Activated CD4-positive, alpha-beta memory T cell treated with anti-CD3 and anti-CD28 coated beads, Interleukin-2, amount 10 ng/mL, durations not matched to agents 7 days and 5 days (primary cell): ENCODE data around the gene AKNA. TPM values are rescaled to one million over a fixed set of nuclear protein-coding genes. Genes with fewer than 3 reads are reported as not detected.
A peak's percentile ranks its signal among the peaks of the same experiment; 100 is the strongest.

Experiments used
- CTCF ChIA-PET: fragments of 350-600 bp; sonication (Branson Sonifier 250); formaldehyde crosslinking; loops from one replicate; lab custom pipeline; 2021; ENCODE audit warnings: antibody characterized with exemption, inconsistent platforms; lab: Charles Lee
- POLR2A ChIA-PET: fragments of 350-600 bp; sonication (Branson Sonifier 250); formaldehyde crosslinking; loops from one replicate; lab custom pipeline; 2021; ENCODE audit warnings: antibody characterized with exemption; lab: Charles Lee
- DNase-seq: peaks from one replicate; pipeline ENCODE4 v3.0.0-alpha.2; 2020
- H3K27ac Mint-ChIP-seq: one replicate; pipeline ENCODE4 v1.8.0; 2021; ENCODE audit warnings: mild to moderate bottlenecking, mixed read lengths
- H3K27me3 Mint-ChIP-seq: one replicate; pipeline ENCODE4 v1.8.0; 2021; ENCODE audit warnings: mixed read lengths
- H3K36me3 Mint-ChIP-seq: one replicate; pipeline ENCODE4 v1.8.0; 2021; ENCODE audit warnings: low read depth, mixed read lengths
- H3K4me1 Mint-ChIP-seq: one replicate; pipeline ENCODE4 v1.8.0; 2021; ENCODE audit warnings: mixed read lengths
- H3K4me3 Mint-ChIP-seq: one replicate; pipeline ENCODE4 v1.8.0; 2021; ENCODE audit warnings: mild to moderate bottlenecking, mixed read lengths
- H3K9me3 Mint-ChIP-seq: one replicate; pipeline ENCODE4 v1.8.0; 2021; ENCODE audit warnings: mixed read lengths
- total RNA-seq, 2 experiments: library from RNA; stranded (reverse); gene quantifications; one replicate each; pipeline ENCODE4 v1.2.3, GENCODE V29; 2021

AKNA gene
- total RNA-seq, 2 experiments from 2014 or later, result 350 to 355 TPM

GRCh38 chr9:114383521-114384231 lies 4.1 kb downstream of the AKNA start:
- ChIA-PET POLR2A (interaction anchor here (1.0 to 13.4 kb wide), 6 partner anchors 10 to 313 kb away, joined by 3 to 633 read pairs (median 76); no protein-coding TSS in a partner anchor), CTCF (interaction anchor here (0.8 to 8.6 kb wide), 6 partner anchors 10 to 270 kb away, joined by 3 to 87 read pairs (median 4); no protein-coding TSS in a partner anchor)
- H3K36me3 Mint-ChIP-seq, result peaks cover 91% of the 10 kb centered on the region
- H3K27ac Mint-ChIP-seq, result peak overlapping the region; percentile 98
- no peak for DNase-seq
- no peaks in the 10 kb centered on the region for H3K9me3 Mint-ChIP-seq
- H3K4me1 Mint-ChIP-seq, result peaks cover 56% of the 10 kb centered on the region
- no peaks in the 10 kb centered on the region for H3K27me3 Mint-ChIP-seq
- peak overlapping the region; percentile 100 for H3K4me3 Mint-ChIP-seq

- H3K4me1 Mint-ChIP-seq, result peaks cover 62% of the 10 kb centered on the region
- DNase-seq, result peak; percentile 59
- peak overlapping the region; percentile 100 for H3K4me3 Mint-ChIP-seq
- no peaks in the 10 kb centered on the region for H3K9me3 Mint-ChIP-seq
- ChIA-PET CTCF (interaction anchor here (0.8 to 8.6 kb wide), 3 partner anchors 12 to 23 kb away, joined by 4 to 87 read pairs (median 4); no protein-coding TSS in a partner anchor), POLR2A (interaction anchor here (1.6 to 13.4 kb wide), 4 partner anchors 10 to 30 kb away, joined by 4 to 633 read pairs (median 125); no protein-coding TSS in a partner anchor)
- H3K27ac Mint-ChIP-seq, result peak overlapping the region; percentile 98
- no peaks in the 10 kb centered on the region for H3K27me3 Mint-ChIP-seq
- peaks cover 92% of the 10 kb centered on the region for H3K36me3 Mint-ChIP-seq
Observed at GRCh38 chr9:114382699-114383520, 4.9 kb downstream of the AKNA start.

GRCh38 chr9:114378883-114379282 lies 8.9 kb downstream of the AKNA start:
- Mint-ChIP-seq H3K9me3 (no peaks in the 10 kb centered on the region), H3K36me3 (peaks cover 89% of the 10 kb centered on the region), H3K4me3 (no peak overlapping the region), H3K27ac (peak overlapping the region; percentile 81), H3K27me3 (no peaks in the 10 kb centered on the region), H3K4me1 (peaks cover 92% of the 10 kb centered on the region)
- no peak for DNase-seq
- ChIA-PET POLR2A (interaction anchor here (0.8 to 1.4 kb wide), 4 partner anchors 9 to 214 kb away, joined by 3 to 6 read pairs (median 4); partner anchors contain the start of gene AKNA), CTCF (interaction anchor here (1.0 to 1.2 kb wide), 3 partner anchors 10 to 37 kb away, joined by 3 to 5 read pairs (median 3); no protein-coding TSS in a partner anchor)

GRCh38 chr9:114378016-114378415 lies 9.8 kb downstream of the AKNA start:
- ChIA-PET CTCF (no interaction called here), POLR2A (interaction anchor here (1.0 to 3.0 kb wide), 3 partner anchors 8 to 13 kb away, joined by 3 to 30 read pairs (median 3); partner anchors contain the start of gene AKNA)
- no peaks in the 10 kb centered on the region for H3K9me3 Mint-ChIP-seq
- peak overlapping the region; percentile 81 for H3K27ac Mint-ChIP-seq
- peaks cover 92% of the 10 kb centered on the region for H3K4me1 Mint-ChIP-seq
- no peak overlapping the region for H3K4me3 Mint-ChIP-seq
- peaks cover 87% of the 10 kb centered on the region for H3K36me3 Mint-ChIP-seq
- no peak for DNase-seq
- no peaks in the 10 kb centered on the region for H3K27me3 Mint-ChIP-seq

DNA sequence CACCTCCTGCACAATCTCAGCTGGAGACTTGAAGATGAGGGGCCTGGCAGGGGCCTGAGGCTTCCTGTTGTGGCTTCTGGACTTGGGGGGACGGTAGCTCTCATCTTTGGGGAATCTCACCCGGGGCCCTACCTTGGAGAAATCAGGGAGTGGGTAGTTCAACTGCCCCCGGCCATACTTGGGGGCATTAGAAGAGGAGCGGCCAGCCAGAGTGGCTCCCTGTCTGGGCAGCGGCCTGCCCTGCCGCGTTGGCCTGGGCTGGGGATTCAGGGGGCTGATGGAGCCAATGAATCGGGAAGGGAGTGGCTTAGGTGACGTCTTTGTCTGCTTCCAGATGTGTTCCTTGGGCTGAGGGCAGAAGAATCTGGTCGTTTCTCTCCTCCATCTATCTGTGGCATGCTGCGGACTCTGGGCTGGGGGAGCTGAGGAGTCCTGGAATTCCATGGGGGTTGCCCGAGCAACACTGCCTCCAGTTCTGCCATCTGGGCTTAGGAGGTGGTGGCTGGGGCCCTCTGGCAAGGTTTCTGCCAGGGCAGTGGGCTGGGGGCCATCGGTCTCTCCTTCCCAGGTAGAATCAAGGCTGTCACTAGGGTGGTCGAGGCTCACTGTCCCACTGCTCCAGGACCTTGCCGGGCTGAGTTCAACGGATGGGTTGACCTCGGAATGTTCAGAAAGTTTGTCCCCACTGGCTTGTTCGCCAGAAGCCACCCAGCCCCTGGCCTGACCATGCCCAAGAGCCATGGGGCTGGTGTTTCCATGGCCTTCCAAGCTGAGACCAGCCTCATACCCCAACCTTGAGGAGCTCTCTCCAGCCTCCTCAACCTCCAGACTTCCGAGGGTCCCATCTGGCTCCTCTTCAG lies 11.0 kb downstream of the AKNA start:
- H3K27me3 Mint-ChIP-seq, result no peaks in the 10 kb centered on the region
- no peaks in the 10 kb centered on the region for H3K9me3 Mint-ChIP-seq
- H3K36me3 Mint-ChIP-seq, result peaks cover 86% of the 10 kb centered on the region
- CTCF ChIA-PET, result no interaction called here
- DNase-seq, result no peak
- no peak overlapping the region for H3K4me3 Mint-ChIP-seq
- POLR2A ChIA-PET, result interaction anchor here (1.0 to 3.0 kb wide), 5 partner anchors 8 to 28 kb away, joined by 3 to 30 read pairs (median 3); partner anchors contain the start of gene AKNA
- H3K4me1 Mint-ChIP-seq, result peaks cover 92% of the 10 kb centered on the region
- peak overlapping the region; percentile 81 for H3K27ac Mint-ChIP-seq

DNA sequence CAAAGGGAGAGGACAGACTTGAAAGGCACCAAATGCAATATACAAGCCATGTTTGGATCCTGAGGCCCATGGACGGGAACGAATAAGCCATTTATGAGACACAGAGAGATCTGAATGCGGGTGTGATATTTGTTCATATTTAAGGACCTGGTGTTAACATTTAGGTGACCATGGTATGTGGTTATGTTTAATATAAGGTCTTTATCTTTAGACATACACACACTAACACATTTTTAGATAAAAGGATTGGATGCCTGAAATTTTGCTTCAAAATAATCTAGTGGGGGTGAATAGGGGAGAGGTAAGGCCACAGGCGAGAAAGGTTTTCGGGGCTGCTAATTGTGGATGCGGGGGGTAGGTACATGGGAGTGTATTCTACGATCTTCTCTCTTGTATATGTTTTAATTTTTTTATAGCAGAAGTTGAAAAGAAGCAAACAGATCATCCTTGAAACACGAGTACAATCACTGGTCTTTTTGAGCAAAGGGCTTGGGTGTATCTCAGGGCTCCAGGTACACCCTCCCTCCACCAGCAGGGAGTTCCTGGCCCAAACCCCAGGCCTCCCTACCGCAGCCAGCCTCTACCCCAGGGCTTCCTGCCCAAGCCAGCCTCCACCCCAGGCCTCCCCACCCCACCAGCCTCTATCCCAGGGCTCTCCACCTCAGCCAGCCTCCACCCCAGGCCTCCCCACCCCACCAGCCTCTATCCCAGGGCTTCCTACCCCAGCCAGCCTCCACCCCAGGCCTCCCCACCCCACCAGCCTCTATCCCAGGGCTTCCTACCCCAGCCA lies 12.2 kb downstream of the AKNA start:
- Mint-ChIP-seq H3K27ac (peak overlapping the region; percentile 93), H3K27me3 (no peaks in the 10 kb centered on the region), H3K9me3 (no peaks in the 10 kb centered on the region), H3K4me1 (peaks cover 94% of the 10 kb centered on the region), H3K36me3 (peaks cover 91% of the 10 kb centered on the region), H3K4me3 (peak overlapping the region; percentile 31)
- DNase-seq, result no peak
- ChIA-PET POLR2A (interaction anchor here (1.2 to 17.7 kb wide), 4 partner anchors 9 to 27 kb away, joined by 3 to 633 read pairs (median 17); partner anchors contain the start of gene AKNA), CTCF (interaction anchor here (0.9 to 1.4 kb wide), 2 partner anchors 10 to 23 kb away, joined by 3 to 6 read pairs; no protein-coding TSS in a partner anchor)

- H3K4me3 Mint-ChIP-seq, result peak overlapping the region; percentile 8
- CTCF ChIA-PET, result interaction anchor here (0.9 to 1.8 kb wide), 3 partner anchors 10 to 24 kb away, joined by 3 to 6 read pairs (median 4); no protein-coding TSS in a partner anchor
- POLR2A ChIA-PET, result interaction anchor here (0.7 to 17.7 kb wide), 2 partner anchors 11 to 12 kb away, joined by 3 to 633 read pairs; partner anchors contain the start of gene AKNA
- peaks cover 95% of the 10 kb centered on the region for H3K4me1 Mint-ChIP-seq
- H3K9me3 Mint-ChIP-seq, result no peaks in the 10 kb centered on the region
- H3K27ac Mint-ChIP-seq, result peak overlapping the region; percentile 93
- peaks cover 92% of the 10 kb centered on the region for H3K36me3 Mint-ChIP-seq
- DNase-seq, result no peak
- H3K27me3 Mint-ChIP-seq, result no peaks in the 10 kb centered on the region
Observed at GRCh38 chr9:114374936-114375335, 12.8 kb downstream of the AKNA start.

DNA sequence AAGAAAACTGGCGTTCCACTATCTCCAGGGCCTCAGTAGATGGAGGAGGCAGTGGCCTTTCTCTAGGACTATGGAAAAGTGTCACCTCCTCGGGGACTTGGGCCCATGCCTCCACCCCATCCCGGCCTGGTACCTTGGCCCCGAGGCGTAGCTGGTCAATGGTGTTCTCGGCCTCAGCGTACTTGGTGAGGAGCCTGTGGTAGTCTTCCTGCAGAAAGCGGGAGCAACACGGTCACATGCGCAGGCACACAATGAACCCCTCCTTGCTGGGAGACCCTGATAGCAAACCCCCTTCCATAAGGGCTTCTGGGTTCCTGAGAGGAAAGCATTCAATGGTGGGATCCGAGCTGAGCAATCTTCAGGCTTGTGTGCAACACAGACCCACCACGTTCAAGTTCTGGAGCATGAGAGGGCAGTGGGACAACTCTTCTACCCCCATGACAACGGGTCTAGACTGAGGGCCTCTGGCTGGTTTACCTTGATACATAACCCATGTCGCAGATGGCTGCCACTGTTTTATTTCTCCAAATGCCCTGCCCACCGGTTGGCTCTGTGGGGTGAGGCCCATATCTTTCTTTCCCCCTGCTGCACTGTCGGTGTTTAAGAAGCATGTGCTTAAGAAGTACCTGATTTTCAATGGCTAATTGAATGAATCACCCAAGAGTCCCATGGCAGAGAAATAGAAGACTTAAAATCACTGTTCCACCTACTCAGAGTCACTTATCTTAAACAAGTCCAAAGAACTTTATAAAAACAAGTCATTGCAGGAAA lies 13.6 kb downstream of the AKNA start:
- DNase-seq, result no peak

DNA sequence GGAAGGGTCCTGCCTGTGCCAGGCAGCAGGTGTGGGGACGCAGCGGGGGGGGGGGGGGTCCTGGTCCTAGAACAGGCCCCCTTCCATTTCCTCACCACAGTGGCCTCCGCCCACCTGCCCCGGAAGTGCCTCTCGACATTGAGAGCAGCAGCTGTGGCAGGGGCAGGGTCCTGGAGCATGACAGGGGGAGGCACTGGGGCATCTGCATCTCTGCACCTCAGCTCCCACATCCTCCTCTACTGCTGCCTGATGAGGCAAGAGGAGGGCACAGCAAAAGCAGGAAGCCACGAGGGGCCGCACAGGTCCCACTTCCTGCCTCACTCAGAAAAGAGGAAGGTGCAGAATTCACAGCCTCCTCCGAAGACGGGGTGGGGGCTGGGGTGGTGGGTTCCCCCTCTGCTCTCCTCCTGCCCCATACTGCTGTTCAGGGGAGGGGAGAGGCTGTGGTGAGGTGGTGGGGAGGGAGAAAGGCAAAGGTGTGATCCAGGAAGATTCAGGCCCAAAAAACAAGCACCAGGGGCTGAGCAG lies 14.8 kb downstream of the AKNA start:
- Mint-ChIP-seq H3K27ac (peak overlapping the region; percentile 93), H3K36me3 (peaks cover 90% of the 10 kb centered on the region), H3K27me3 (no peaks in the 10 kb centered on the region), H3K4me3 (peak overlapping the region; percentile 71), H3K9me3 (no peaks in the 10 kb centered on the region), H3K4me1 (peaks cover 94% of the 10 kb centered on the region)
- peak; percentile 92 for DNase-seq
- POLR2A ChIA-PET, result interaction anchor here (1.2 to 17.7 kb wide), 6 partner anchors 9 to 37 kb away, joined by 3 to 633 read pairs (median 6); partner anchors contain the start of gene AKNA
- CTCF ChIA-PET, result interaction anchor here (0.7 to 1.7 kb wide), 8 partner anchors 8 to 1634 kb away, joined by 3 to 33 read pairs (median 4); partner anchors contain the start of gene AKNA

More for the DNA sequence above, 13.6 kb downstream of the AKNA start:
- Mint-ChIP-seq H3K4me1 (peaks cover 95% of the 10 kb centered on the region), H3K36me3 (peaks cover 92% of the 10 kb centered on the region), H3K9me3 (no peaks in the 10 kb centered on the region), H3K27ac (peak overlapping the region; percentile 93), H3K27me3 (no peaks in the 10 kb centered on the region), H3K4me3 (peak overlapping the region; percentile 36)
- ChIA-PET POLR2A (interaction anchor here (0.7 to 17.7 kb wide), 4 partner anchors 11 to 23 kb away, joined by 3 to 633 read pairs (median 26); partner anchors contain the start of gene AKNA), CTCF (interaction anchor here (0.7 to 1.8 kb wide), 6 partner anchors 9 to 1635 kb away, joined by 3 to 33 read pairs (median 5); partner anchors contain the start of gene AKNA)
